Central memory CD8-positive, alpha-beta T cell (primary cell): Measurements from ENCODE around the gene POLR2E.
A peak's percentile ranks its signal among the peaks of the same experiment; 100 is the strongest.

Source experiments
- ATAC-seq: fragments of 150-1000 bp; cut with Tn5 transposase; replicated peaks from 2 replicates; pipeline ENCODE4 v1.10.0; 2022; ENCODE audit warnings: mild to moderate bottlenecking, moderate FRiP score, moderate number of reproducible peaks; ENCODE audit not compliant: poor library complexity, severe bottlenecking; ENCODE audit errors: extremely low read depth
- DNase-seq, 2 donors: peaks; one replicate each; pipeline ENCODE4 v3.0.0; 2021; ENCODE audit warnings: low spot score in 2 of 2
- H3K27ac Mint-ChIP-seq: one replicate; pipeline ENCODE4 v1.8.0; 2022; ENCODE audit warnings: low read depth, mild to moderate bottlenecking, moderate library complexity, mixed read lengths
- H3K27me3 Mint-ChIP-seq: one replicate; pipeline ENCODE4 v1.8.0; 2022; ENCODE audit warnings: mixed read lengths
- H3K36me3 Mint-ChIP-seq: one replicate; pipeline ENCODE4 v1.8.0; 2022; ENCODE audit warnings: mild to moderate bottlenecking, moderate library complexity, mixed read lengths; ENCODE audit not compliant: insufficient read depth
- H3K4me1 Mint-ChIP-seq: one replicate; pipeline ENCODE4 v1.8.0; 2022; ENCODE audit warnings: mixed read lengths
- H3K4me3 Mint-ChIP-seq: one replicate; pipeline ENCODE4 v1.8.0; 2022; ENCODE audit warnings: mild to moderate bottlenecking, moderate library complexity, mixed read lengths
- H3K9me3 Mint-ChIP-seq: one replicate; pipeline ENCODE4 v1.8.0; 2022; ENCODE audit warnings: mixed read lengths

The POLR2E gene

DNA sequence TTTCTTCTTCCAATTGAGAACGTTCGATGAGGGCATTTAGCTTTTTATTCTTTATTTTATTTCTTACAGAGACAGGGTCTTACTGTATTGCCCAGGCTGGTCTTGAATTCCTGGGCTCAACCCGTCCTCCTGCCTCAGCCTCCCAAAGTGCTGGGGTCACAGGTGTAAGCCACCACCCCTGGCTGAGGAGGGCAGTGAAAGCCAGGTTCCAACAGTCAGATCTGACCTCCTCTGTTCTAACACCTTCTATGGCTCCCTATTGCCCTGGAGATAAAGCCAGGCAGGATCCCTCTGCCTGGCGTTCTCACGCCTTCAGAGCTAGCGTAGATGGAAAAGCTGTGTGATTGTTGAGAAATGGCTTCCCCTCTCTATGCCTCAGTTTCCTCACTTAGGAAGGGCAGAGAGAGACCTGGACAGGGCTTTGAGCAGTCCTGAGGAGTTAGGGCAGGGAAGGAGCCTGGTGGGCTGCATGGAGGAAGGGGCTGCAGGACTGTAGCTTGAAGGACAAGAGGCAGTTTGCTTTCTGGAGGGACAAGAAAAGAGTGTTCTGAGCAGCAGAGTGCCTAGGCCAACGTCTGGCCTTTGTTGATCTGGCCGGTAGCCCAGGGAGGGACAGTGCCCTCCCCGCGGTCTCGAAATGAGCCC is 22.7 kb downstream of the POLR2E start:
- Mint-ChIP-seq H3K4me1 (peaks cover 51% of the 10 kb centered on the region), H3K27me3 (no peaks in the 10 kb centered on the region), H3K9me3 (no peaks in the 10 kb centered on the region), H3K36me3 (peaks cover 88% of the 10 kb centered on the region), H3K27ac (peak overlapping the region; percentile 98), H3K4me3 (peak overlapping the region; percentile 76)
- ATAC-seq (no peak), DNase-seq (no peak)

DNA sequence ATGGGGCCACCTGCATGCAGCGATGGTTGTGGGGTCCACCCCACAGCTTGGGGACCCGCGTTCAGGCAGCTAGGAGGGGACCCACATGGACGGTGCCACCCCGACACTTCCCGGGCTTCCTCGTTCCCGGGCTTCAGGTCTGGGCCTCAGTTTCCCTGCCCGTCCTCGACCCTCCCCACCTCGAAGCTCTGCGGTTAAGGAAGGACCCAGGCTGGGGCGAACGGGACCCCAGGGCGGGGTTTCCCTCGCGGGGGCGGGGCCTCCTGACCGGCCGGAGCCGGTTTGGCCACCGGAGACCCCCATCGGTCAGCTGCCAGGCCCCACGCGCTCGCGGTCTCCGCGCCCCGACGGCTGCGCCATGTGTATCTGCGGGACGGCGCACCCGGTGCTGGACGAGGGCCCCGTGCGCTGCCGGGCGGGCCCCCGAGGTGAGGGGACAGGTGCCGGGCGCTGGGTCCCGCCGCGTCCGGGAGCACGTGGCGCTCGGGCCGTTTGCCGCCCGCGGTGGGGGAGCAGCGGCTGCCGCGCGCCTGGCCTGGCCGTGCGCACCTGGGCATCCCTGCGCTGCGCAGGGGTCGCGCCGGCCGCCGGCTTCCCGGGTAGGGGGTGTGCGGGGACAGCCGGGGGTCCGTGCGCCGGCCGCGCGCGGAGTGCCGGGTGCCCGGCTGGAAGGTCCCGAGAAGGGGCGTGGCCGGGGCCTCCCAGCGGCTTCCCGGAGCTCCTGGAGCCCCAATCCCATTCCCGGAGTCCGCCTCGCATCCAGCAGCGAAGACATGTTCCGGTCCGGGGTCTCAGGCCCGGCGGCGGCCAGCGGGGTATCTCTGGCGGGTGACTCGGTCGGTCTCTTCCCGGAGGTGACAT is 24.0 kb downstream of the POLR2E start:
- no peak for ATAC-seq
- H3K27me3 Mint-ChIP-seq, result no peaks in the 10 kb centered on the region
- peaks cover 50% of the 10 kb centered on the region for H3K4me1 Mint-ChIP-seq
- peak overlapping the region; percentile 98 for H3K27ac Mint-ChIP-seq
- H3K36me3 Mint-ChIP-seq, result peaks cover 77% of the 10 kb centered on the region
- DNase-seq, result no peak
- H3K9me3 Mint-ChIP-seq, result no peaks in the 10 kb centered on the region
- H3K4me3 Mint-ChIP-seq, result peak overlapping the region; percentile 76

DNA sequence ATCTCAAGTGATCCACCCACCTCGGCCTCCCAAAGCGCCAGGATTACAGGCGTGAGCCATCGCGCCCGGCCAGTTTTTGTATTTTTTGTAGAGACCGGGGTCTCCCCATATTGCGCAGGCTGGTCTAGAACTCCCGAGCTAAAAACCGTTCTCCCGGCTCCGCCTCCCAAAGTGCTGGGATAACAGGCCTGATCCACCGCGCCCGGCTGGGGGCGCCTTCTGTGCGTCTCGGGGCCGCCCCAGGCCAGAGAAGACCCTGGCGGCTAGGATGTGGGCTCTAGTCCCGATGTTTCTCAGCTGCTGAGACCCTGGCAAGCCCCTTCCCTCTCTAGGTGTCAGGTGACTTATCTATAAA is 24.6 kb downstream of the POLR2E start:
- Mint-ChIP-seq H3K4me3 (peak overlapping the region; percentile 87), H3K9me3 (no peaks in the 10 kb centered on the region), H3K4me1 (peaks cover 50% of the 10 kb centered on the region), H3K27me3 (no peaks in the 10 kb centered on the region), H3K27ac (peak overlapping the region; percentile 91), H3K36me3 (peaks cover 74% of the 10 kb centered on the region)
- DNase-seq (no peak), ATAC-seq (no peak)

DNA sequence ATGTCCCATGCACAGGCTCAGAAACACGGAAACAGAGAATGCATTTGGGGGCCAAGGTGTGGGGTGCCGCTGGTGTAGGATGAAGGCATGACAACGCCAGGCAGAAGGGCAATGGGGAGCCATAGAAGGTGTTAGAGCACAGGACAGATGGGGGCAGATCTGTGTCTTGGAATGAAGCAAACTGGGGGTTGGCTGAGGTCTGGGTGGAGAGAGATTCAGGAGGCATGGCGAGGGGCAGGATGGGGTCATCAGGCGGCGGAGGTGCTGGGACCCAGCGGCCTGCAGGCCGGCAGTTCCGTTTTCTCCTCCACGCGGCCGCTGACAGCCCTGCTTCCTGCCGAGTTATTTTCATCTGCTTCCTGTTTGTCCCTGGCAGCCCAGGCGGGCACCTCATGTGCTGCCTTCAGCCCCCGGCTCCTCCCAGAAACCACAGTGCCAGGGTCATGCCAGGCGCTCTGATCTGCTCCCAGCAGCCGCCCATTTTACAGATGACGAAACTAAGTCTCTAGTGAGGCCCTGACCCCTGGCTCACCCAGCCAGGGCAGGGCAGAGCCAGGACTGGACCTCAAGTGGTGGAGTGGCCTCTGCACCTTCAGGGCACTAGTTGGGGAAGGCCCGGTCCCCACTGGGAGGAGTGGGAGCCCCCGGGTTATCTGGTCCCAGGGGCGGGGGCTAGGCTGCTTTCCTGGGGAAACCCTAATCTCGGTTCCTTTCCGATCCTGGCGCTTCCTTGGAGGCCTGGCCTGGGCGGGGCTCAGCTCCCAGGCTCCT is 26.0 kb downstream of the POLR2E start:
- Mint-ChIP-seq H3K9me3 (no peaks in the 10 kb centered on the region), H3K27ac (peak overlapping the region; percentile 91), H3K4me1 (peaks cover 59% of the 10 kb centered on the region)

DNA sequence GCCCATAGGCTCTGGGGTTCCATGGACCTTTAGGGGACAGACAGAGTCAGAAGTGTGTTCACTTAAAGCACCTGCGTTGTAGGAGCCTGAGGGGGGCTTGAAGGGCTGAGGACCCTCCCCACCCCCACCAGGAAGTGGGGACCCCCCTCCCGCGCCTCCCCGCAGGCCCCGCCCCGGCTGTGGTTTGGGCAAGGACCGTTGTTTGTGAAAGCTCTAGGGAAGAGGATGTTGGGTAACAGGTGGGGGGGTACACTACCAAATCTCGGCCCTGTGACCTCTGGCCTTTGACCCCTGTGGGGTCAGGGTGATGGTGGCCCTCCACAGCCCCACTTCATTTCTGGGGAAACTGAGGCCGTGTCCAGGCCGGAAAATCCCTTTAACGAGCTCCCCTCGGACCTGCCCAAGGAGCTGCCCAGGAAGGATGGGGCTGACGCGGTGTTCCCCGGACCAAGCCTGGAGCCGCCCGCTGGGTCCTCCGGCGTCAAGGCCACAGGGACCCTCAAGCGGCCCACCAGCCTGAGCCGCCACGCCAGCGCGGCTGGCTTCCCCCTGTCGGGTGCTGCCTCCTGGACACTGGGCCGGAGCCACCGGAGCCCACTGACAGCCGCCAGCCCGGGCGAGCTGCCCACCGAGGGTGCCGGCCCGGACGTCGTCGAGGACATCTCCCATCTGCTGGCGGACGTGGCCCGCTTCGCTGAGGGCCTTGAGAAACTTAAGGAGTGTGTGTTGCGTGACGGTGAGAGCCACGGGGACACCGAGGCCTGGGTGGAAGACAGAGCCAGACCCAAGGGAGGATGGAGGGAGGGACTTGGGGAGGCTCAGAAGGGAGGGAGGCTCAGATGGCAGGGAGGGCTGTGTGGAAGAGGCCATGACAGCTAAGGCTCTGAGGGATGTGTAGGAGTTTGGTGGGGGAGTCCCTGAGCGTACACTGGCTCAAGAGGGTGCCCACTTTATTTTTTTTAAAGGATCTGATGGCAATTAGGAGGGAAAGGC is 26.9 kb downstream of the POLR2E start:
- no peaks in the 10 kb centered on the region for H3K9me3 Mint-ChIP-seq
- H3K27ac Mint-ChIP-seq, result peak overlapping the region; percentile 91
- DNase-seq (peak in 1 of 2 donors; percentile 63), ATAC-seq (peak; percentile 21)
- peaks cover 60% of the 10 kb centered on the region for H3K36me3 Mint-ChIP-seq
- peak overlapping the region; percentile 87 for H3K4me3 Mint-ChIP-seq
- H3K27me3 Mint-ChIP-seq, result no peaks in the 10 kb centered on the region
- peaks cover 62% of the 10 kb centered on the region for H3K4me1 Mint-ChIP-seq

More for the DNA sequence above, 26.0 kb downstream of the POLR2E start:
- no peaks in the 10 kb centered on the region for H3K27me3 Mint-ChIP-seq
- peak overlapping the region; percentile 87 for H3K4me3 Mint-ChIP-seq
- ATAC-seq, result peak; percentile 26
- DNase-seq, result peak in 1 of 2 donors; percentile 59
- H3K36me3 Mint-ChIP-seq, result peaks cover 64% of the 10 kb centered on the region

DNA sequence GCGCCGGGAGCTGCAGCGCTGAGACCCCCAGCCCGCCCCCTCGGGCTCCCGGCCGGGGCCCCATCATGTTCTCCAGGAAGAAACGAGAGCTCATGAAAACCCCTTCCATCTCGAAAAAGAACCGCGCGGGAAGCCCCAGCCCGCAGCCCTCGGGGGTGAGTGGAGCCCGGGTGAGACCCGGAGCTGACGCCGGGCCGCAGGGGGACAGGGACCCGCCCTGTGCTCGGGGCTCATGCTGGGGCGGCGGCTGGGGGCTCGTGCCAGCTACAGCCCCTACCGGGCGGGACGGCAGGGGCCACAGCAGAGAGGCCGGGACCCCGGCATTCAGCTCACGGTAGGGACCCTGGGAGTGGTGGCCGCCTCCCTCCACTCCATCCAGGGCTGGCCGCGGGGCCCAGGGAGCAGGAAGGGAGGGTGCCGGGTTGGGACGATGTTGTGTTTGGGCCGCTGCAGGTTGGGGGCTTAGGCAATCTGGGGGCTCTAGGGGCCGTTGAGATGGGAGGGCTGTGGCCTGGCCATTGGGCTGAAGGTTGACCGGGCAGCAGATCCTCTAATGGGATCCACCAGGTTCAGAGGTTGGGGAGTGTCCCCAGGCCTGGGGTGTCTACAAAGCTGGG is 27.7 kb downstream of the POLR2E start:
- Mint-ChIP-seq H3K36me3 (peaks cover 55% of the 10 kb centered on the region), H3K27me3 (no peaks in the 10 kb centered on the region), H3K27ac (peak overlapping the region; percentile 91), H3K4me1 (peaks cover 54% of the 10 kb centered on the region), H3K9me3 (no peaks in the 10 kb centered on the region), H3K4me3 (peak overlapping the region; percentile 87)
- ATAC-seq (peak; percentile 63), DNase-seq (peak; percentile 70 to 80)

DNA sequence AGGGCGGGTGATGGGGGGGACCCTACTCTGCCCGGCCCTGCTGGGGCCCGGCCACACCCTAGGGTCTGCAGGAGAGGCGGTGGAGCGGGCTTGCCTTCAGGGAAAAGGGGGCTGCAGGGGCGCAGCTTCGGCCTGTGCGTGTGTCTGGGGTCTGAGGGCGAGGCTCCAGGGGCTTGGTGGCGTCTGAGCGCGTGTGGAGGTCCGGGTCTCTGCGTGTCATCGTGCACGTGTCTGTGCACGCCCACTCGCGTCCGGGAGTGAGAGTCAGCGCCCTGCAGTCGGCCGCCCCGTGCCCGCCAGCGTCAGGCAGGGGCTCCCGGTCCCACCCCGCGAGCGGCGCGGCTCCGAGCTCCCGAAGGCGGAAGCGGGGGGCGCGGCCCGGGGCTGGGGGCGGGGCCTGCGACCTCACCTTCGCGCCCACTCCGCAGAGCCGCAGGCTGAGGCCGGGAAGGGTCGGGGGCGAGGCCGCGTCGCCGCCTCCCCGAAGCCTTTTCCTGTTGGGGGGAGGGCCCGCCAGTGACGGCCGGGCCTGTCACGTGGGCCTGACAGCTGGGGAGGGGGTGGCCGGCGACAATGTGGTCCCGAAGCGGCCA is 28.3 kb downstream of the POLR2E start, which contains the start of gene ARHGAP45:
TSS of gene ARHGAP45 (plus strand) at position 420 of the 593 bp plus-strand sequence. CDS start 239 bp downstream, outside the sequence.
- H3K27me3 Mint-ChIP-seq, result no peaks in the 10 kb centered on the region
- peaks cover 48% of the 10 kb centered on the region for H3K4me1 Mint-ChIP-seq
- DNase-seq, result peak; percentile 68 to 79
- H3K4me3 Mint-ChIP-seq, result peak within 1 kb of the TSS; percentile 87
- peak; percentile 57 for ATAC-seq
- peaks cover 51% of the 10 kb centered on the region for H3K36me3 Mint-ChIP-seq
- H3K27ac Mint-ChIP-seq, result peak within 1 kb of the TSS; percentile 91
- no peaks in the 10 kb centered on the region for H3K9me3 Mint-ChIP-seq

DNA sequence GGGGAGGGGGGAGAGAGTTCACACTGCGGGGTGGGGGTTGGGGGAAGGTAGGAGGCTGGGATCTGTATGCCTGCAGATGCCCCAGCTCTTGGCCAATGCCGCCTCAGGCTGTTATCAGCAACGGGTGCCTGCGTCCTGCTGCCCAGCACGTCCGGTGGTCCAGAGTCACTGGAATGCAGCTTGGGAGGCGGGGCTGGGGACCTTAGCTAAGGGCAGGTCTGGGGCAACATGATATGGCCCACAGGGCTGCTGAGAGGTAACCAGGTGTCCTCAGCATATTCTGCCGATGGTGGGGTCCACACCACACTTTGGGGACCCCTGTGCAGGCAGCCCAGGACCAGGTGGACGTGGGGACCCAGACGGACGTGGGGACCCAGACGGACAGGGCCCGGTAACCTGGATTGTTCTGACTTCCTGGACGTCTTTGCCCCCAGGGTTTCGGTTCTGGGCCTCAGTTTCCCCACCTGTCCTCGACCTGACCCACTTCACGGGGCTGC is 28.9 kb downstream of the POLR2E start:
- Mint-ChIP-seq H3K9me3 (no peaks in the 10 kb centered on the region), H3K36me3 (peaks cover 49% of the 10 kb centered on the region), H3K27me3 (no peaks in the 10 kb centered on the region), H3K27ac (peak overlapping the region; percentile 91), H3K4me3 (peak overlapping the region; percentile 87), H3K4me1 (peaks cover 45% of the 10 kb centered on the region)
- no peak for DNase-seq
- no peak for ATAC-seq

DNA sequence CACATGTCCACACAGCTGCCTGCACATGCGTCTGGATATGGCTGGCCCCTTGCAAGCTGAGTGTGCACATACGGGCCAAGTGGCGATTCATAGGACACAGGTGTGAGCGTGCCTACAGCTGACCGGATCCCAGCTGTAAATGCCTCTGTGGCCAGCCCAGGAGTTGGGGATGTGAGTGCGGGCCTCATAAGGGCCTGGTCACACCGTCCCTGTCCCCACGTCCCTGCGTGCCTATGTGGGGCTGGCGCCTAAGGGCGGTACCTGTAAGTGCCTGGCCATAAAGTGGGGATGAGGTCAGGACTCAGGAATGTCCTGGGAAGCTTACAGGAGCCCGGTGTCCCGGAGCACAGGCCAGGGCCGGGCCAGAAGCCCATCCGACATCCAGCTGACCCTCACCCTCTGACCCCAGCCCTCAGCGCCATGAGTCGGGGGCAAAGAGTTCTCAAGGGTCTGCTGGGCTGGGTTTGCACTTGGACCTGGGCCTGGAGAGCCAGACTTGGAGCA is 29.5 kb downstream of the POLR2E start:
- ATAC-seq (no peak), DNase-seq (no peak)
- H3K27me3 Mint-ChIP-seq, result no peaks in the 10 kb centered on the region
- H3K27ac Mint-ChIP-seq, result peak overlapping the region; percentile 91
- H3K36me3 Mint-ChIP-seq, result peaks cover 46% of the 10 kb centered on the region
- H3K4me1 Mint-ChIP-seq, result peaks cover 45% of the 10 kb centered on the region
- no peaks in the 10 kb centered on the region for H3K9me3 Mint-ChIP-seq
- peak overlapping the region; percentile 87 for H3K4me3 Mint-ChIP-seq

DNA sequence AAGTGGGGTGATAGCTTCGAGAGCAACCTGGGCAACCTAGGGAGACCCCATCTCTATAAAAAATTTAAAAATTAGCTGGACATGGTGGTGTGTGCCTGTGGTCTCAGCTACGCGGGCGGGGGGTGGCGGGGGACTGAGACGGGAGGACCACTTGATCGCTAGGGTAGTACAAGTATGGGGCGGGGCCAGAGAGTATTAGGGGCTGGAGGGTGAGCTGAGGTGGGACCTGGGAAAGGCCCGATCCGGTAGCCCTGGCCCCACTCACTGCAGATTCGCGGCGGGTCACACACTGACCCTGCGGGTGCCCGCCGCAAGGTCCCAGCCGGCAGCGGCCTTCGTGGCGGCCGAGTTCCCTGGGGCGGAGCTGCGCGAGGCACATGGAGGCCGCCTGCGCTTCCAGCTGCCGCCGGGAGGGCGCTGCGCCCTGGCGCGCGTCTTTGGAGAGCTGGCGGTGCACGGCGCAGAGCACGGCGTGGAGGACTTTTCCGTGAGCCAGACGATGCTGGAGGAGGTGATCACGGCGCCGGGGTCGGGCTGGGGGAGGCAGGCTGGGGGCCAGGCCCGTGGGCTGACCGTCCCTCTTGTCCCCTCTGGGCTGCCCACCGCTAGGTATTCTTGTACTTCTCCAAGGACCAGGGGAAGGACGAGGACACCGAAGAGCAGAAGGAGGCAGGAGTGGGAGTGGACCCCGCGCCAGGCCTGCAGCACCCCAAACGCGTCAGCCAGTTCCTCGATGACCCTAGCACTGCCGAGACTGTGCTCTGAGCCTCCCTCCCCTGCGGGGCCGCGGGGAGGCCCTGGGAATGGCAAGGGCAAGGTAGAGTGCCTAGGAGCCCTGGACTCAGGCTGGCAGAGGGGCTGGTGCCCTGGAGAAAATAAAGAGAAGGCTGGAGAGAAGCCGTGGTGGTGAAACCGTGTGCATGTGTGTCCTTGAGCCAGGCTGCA is 30.2 kb downstream of the POLR2E start:
- Mint-ChIP-seq H3K4me3 (peak overlapping the region; percentile 87), H3K36me3 (peaks cover 39% of the 10 kb centered on the region), H3K27ac (peak overlapping the region; percentile 91), H3K4me1 (peaks cover 45% of the 10 kb centered on the region), H3K27me3 (no peaks in the 10 kb centered on the region), H3K9me3 (no peaks in the 10 kb centered on the region)
- DNase-seq (no peak), ATAC-seq (no peak)
